HG02798 (cell line): Measurements from ENCODE around the gene KRTAP4-9.
"Not testable (repeated sequence)": the region's sequence is repeated elsewhere in the genome, so short reads cannot be mapped to it uniquely, and the experiment has no call there.

Experiments used
- ATAC-seq: cut with Tn5 transposase; IDR thresholded peaks from one replicate; pipeline ENCODE4 v1.9.1; 2021; ENCODE audit warnings: mild to moderate bottlenecking; ENCODE audit not compliant: unreplicated experiment, poor library complexity

KRTAP4-9 gene

GRCh38 chr17:41088760-41089352 lies 16.3 kb upstream of the KRTAP4-9 start:
- ATAC-seq = not testable (repeated sequence)

- ATAC-seq = no peak
Measured at GRCh38 chr17:41096055-41096454, 9.1 kb upstream of the KRTAP4-9 start.

- ATAC-seq = no peak
Measured at GRCh38 chr17:41098042-41098441, 7.1 kb upstream of the KRTAP4-9 start, which contains the start of gene KRTAP4-8. Gene KRTAP4-8, minus strand, starts transcription at chr17:41098142. Its CDS starts 58 bp downstream, at chr17:41098084.

DNA sequence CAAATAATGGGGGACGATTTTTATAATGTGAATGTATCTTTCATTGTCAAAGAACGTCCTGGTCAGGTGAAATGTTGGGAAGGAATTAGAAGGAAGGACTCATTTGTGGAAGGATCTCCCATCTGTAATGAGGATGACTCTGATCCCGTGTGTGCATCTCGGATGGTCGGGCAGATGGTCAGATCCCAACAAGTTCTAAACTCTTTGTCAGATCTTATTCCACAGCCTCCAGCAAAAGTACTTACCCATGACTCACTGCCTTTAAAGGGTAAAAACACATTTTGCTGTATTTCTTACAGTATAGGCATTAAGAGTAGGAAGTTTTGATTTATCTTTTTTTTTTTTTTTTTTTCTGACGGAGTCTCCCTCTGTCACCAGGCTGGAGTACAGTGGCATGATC lies 6.7 kb upstream of the KRTAP4-9 start:
- ATAC-seq = no peak

- ATAC-seq = not testable (repeated sequence)
Measured at GRCh38 chr17:41099682-41100480, 5.3 kb upstream of the KRTAP4-9 start.

DNA sequence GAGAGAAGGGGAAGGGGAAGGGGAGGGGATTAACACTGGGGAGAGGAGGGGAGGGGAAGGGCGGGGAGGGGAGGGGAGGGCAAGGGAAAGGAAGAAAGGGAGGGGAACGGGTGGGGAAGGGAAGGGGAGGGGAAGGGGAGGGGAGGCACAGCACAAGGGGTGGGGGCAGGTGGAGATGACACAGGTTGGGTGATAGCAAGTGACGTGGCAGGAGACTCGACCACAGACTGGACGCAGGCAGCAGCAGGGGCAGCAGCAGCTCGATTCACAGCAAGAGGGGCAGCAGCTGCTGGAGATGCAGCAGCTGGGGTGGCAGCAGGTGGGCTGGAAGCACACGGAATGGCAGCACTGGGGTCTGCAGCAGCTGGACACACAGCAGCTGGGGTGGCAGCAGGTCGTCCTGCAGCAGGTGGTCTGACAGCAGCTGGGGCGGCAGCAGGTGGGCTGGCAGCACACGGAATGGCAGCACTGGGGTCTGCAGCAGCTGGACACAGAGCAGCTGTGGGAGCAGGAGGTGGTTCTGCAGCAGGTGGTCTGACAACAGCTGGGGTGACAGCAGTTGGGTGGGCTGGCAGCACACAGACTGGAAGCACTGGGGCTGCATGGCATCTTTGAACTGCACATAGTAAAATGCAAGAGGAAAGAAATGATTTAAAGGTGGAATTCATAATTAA lies 3.5 kb upstream of the KRTAP4-9 start, which contains the start of gene KRTAP4-16:
TSS of gene KRTAP4-16 (minus strand) at position 624 of the 674 bp plus-strand sequence. CDS start at position 624, 0 bp downstream.
- no peak for ATAC-seq

GRCh38 chr17:41103896-41104295 lies 1.3 kb upstream of the KRTAP4-9 start:
- ATAC-seq = no peak

- ATAC-seq = not testable (repeated sequence)
Measured at GRCh38 chr17:41104386-41105038, 677 bp upstream of the KRTAP4-9 start.

- no peak for ATAC-seq
Measured at GRCh38 chr17:41107941-41108450, 2.8 kb downstream of the KRTAP4-9 start.

- not testable (repeated sequence) for ATAC-seq
Measured at GRCh38 chr17:41108728-41109386, 3.7 kb downstream of the KRTAP4-9 start.

- ATAC-seq = no peak
Measured at GRCh38 chr17:41111151-41111885, 6.1 kb downstream of the KRTAP4-9 start.

GRCh38 chr17:41116297-41116696 lies 11.1 kb downstream of the KRTAP4-9 start:
- ATAC-seq = no peak

DNA sequence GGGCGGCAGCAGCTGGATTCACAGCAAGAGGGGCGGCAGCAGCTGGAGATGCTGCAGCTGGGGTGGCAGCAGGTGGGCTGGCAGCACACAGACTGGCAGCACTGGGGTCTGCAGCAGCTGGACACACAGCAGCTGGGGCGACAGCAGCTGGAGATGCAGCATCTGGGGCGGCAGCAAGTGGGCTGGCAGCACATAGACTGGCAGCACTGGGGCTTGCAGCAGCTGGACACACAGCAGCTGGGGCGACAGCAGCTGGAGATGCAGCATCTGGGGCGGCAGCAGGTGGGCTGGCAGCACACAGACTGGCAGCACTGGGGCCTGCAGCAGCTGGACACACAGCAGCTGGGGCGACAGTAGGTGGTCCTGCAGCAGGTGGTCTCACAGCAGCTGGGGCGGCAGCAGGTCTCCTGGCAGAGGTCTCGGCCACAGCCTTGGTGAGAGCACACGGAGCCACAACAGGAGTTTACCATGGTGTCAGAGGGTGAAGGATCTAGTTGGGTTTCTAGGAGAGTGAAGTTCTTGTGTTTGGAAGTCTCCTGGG lies 12.7 kb downstream of the KRTAP4-9 start, which contains the start of gene KRTAP4-11:
TSS of gene KRTAP4-11 (minus strand) at position 528 of the 541 bp plus-strand sequence. CDS start at position 470, 58 bp downstream.
- ATAC-seq = not testable (repeated sequence)

DNA sequence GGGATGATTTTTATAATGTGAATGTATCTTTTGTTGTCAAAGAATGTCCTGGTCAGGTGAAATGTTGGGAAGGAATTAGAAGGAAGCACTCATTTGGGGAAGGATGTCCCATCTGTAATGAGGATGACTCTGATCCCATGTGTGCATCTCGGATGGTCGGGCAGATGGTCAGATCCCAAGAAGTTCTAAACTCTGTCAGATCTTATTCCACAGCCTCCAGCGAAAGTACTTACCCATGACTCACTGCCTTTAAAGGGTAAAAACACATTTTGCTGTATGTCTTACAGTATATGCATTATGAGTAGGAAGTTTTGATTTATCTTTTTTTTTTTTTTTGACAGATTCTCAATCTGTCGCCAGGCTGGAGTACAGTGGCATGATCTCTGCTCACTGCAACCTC lies 13.5 kb downstream of the KRTAP4-9 start:
- no peak for ATAC-seq

- not testable (repeated sequence) for ATAC-seq
Measured at GRCh38 chr17:41119696-41120690, 14.8 kb downstream of the KRTAP4-9 start.

GRCh38 chr17:41121742-41122141 lies 16.6 kb downstream of the KRTAP4-9 start:
- ATAC-seq = no peak

- ATAC-seq = not testable (repeated sequence)
Measured at GRCh38 chr17:41123292-41123990, 18.3 kb downstream of the KRTAP4-9 start.
